Stimulated activated CD4-positive, alpha-beta T cell treated with anti-CD3 and anti-CD28 coated beads, Interleukin-12 subunit alpha, Interleukin-12 subunit beta, amount 100 ng/mL, for 4 hours (primary cell): Measurements from ENCODE around the gene CDK9.

Source experiments
- DNase-seq: peaks from one replicate; pipeline ENCODE4 v3.0.0-alpha.2; 2020

Gene CDK9

DNA sequence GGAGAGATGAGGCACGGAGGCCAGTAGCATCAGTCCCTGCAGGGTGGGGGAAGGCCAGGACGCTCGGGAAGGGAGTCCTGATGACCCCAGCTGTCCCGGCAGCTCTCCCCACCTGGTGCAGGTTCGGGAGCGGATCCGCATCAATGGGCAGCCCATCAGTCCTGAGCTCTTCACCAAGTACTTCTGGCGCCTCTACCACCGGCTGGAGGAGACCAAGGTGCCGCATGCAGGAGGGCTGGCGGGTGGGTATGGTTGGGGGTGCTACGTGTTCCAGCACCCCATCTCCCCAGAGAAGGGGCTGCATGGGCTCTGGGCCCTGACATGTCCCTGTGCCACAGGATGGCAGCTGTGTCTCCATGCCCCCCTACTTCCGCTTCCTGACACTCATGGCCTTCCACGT, 21.0 kb downstream of the CDK9 start:
- no peak for DNase-seq

DNA sequence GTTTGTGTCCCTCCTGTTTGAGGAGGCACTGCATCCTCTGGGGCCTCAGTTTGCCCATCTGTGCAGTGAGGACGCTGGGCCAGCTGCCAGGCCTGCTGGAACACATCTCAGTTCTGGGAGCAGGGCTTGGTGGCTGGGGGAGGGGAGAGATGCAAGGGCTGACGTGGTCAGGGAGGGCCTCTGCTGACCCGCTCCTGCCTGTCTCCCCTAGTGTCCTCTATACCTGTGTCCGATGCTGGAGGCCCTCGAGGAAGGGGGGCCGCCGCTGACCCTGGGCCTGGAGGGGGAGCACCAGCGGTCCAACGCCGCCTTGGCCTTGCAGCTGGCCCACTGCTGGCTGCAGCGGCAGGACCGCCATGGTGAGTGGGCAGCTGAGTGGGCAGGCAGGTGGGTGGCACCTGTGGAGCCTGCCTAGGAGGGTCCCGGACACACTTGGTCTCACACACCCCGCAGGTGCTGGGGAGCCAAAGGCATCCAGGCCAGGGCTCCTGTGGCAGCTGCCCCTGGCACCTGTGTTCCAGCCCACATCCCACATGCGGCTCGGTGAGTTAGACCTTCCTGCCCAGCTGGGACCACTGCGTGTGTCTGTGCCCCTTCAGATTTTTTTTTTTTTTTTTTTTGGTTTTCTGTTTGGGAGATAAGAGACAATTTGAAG, 22.6 kb downstream of the CDK9 start:
- no peak for DNase-seq

DNA sequence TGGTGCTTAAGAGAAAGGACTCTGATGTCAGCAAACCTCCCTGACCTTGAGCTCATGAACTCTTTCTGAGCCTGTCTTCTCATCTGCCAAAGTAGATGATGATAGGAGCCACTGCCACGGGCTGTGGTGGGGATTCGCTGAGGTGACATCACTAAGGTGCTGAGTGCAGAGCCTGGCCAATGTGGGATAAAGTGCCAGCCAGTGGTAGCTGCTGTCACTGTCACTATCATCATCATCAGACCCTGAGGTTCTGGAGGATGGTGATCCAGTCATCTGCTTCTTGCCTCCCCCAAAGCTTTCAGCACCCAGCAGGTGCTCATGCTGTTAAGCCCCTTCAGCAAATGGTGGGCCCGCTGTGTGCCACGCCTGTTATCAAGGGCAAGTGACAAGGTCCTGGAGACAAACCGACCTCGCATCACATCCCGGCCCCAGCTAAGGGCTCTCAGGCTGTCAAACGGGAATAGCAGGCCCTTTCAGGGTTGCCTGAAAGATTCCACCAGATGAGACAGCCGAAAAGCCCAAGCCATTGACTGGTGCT, 23.2 kb downstream of the CDK9 start:
- DNase-seq = no peak

DNA sequence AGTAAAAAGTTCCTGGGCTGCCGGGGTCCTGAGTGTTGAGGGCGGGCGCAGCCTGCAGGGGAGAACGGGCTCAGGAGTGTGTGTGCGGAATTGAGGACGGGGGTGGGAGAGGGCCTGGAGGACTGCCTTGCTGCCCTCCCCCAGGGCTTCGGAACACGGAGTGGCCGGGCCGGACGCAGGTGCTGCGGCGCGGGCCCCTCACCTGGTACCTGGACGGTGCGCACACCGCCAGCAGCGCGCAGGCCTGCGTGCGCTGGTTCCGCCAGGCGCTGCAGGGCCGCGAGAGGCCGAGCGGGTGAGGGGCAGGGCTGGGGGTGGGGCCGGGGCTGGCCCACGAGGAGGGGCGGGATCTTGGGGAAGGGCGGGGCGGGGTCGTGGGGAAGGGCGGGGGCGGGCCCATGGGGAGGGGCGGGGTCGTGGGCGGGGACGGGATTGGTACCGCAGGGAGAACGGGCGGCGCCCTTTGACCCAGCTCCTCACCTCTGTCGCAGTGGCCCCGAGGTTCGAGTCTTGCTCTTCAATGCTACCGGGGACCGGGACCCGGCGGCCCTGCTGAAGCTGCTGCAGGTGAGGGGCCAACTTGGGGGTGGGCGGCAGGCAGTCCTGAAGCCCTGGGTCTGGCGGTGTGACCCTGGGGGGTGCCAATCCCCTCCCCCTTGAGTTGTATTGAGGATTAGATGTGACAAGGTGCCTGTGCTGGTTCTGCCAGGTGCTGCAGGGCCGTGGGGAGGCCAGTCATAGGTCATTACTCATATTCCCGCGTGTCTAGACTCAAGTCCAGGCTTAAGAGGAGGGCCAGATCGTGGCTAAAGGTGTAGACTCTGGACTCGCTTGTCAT, 23.9 kb downstream of the CDK9 start:
- DNase-seq = no peak

DNA sequence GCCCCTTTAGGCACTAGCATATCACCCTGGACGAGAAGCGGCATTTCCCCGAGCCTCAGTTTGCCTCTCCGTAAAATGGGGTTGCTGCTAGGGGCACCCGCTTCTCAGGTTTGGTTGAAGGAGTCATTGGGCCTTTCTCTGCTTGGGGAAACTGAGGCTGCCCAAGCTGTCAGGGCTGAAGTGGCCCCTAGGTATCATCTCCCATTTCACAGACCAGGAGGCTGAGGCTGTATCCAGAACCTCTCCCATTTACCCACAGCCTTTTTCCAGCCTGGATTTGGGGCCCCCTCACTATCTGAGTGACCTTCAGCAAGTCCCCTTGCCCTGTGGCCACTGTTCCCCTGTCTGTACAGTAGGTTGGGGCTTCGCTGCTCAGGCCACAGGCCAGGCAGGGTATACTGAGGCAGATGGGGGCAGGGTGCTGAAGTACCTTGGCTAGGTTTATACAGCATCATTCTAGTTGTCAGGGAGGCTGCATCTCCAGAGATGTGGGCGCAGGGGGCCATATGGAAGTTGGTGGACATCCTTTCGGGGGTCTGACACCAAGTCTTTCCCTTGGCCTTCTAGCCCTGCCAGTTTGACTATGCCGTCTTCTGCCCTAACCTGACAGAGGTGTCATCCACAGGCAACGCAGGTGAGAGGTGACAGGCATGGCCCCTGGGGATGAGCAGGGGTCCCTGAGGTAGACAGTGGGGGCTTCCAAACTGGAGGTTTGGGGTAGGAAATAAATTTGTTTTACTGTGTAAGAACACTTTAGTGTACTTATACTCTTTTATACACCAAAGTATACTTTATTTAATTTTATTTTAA, 24.7 kb downstream of the CDK9 start:
- no peak for DNase-seq

DNA sequence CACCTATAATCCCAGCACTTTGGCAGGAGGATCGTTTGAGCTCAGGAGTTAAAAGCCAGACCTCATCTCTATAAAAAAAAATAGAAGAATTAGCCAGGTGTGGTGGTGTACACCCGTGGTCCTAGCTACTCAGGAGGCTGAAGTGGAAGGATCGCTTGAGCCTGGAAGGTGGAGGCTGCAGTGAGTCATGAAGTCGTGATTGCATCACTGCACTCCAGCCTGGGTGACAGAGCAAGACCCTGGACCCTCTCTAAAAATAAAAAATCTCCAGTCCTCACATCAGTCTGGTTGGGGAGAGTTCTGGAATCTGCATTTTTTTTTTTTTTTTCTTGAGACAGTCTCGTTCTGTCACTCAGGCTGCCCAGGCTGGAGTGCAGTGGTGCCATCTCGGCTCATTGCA, 26.2 kb downstream of the CDK9 start:
- no peak for DNase-seq

DNA sequence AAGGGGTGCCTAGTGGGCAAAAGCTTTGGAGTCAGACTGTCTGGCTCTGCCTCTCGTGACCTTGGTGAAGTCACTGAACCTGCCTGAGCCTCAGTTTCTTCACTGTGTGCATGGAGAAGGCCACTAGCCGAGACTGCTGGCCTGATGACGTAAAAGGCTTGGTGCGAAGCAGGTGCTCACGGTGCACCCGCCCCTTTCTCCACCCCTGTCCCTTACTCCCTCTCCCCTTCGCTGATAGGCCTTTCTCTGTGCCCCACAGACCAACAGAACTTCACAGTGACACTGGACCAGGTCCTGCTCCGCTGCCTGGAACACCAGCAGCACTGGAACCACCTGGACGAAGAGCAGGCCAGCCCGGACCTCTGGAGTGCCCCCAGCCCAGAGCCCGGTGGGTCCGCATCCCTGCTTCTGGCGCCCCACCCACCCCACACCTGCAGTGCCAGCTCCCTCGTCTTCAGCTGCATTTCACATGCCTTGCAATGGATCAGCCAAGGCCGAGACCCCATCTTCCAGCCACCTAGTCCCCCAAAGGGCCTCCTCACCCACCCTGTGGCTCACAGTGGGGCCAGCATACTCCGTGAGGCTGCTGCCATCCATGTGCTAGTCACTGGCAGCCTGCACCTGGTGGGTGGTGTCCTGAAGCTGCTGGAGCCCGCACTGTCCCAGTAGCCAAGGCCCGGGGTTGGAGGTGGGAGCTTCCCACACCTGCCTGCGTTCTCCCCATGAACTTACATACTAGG, 27.3 kb downstream of the CDK9 start:
- no peak for DNase-seq

DNA sequence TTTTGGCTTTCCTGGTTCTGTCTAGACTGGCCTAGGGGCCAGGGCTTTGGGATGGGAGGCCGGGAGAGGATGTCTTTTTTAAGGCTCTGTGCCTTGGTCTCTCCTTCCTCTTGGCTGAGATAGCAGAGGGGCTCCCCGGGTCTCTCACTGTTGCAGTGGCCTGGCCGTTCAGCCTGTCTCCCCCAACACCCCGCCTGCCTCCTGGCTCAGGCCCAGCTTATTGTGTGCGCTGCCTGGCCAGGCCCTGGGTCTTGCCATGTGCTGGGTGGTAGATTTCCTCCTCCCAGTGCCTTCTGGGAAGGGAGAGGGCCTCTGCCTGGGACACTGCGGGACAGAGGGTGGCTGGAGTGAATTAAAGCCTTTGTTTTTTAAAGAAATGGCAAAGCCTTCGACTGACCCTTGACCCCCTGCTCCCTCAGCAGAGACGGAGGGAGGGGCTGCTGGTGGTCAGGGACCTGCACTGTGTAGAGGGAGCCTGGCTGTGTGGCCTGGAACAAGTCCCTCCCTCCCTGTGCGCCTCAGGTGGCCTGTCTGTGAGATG, 27.9 kb downstream of the CDK9 start:
- DNase-seq = no peak

DNA sequence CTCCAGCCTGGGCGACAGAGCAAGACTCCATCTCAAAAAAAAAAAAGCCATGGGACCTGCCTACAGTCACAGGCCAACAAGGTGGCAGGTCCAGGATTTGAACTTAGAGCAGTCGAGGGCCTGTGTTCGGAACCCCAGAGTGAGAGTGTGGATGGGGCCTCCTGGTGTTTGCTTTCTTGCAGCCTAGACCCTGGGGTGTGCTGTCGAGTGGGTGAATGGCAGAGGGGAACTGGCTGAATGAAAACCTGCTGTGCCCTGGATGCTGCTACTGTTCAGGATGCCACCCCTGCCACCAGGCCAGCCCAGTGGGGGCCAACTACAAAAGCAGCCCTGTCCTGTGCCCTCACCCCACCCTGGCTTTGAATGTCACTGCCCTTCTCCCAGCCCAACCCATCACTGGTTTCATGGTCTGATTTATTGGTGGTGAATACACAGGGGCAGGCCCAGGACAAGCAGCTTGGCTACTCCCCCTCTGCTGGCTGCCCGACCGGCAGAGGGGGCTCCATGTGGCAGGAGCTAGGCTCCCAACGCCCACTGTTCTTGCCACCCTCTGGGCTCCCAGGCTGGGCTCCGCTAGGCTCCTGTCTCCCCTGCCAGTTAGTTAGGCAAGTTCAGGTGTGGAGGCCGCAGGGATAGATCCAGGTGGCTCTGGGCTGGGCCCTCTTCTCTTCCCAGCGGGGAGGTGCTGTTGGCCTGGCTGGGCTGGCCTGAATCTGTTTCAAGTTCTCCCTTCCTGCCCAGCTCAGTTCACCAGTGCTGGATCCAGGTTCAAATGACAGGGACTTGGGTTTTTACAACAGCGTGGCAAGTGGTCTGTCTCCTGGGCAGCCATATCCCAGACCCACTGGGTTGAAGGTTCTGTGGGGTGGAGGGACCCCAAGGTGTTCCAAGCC, 29.0 kb downstream of the CDK9 start:
- DNase-seq = no peak

DNA sequence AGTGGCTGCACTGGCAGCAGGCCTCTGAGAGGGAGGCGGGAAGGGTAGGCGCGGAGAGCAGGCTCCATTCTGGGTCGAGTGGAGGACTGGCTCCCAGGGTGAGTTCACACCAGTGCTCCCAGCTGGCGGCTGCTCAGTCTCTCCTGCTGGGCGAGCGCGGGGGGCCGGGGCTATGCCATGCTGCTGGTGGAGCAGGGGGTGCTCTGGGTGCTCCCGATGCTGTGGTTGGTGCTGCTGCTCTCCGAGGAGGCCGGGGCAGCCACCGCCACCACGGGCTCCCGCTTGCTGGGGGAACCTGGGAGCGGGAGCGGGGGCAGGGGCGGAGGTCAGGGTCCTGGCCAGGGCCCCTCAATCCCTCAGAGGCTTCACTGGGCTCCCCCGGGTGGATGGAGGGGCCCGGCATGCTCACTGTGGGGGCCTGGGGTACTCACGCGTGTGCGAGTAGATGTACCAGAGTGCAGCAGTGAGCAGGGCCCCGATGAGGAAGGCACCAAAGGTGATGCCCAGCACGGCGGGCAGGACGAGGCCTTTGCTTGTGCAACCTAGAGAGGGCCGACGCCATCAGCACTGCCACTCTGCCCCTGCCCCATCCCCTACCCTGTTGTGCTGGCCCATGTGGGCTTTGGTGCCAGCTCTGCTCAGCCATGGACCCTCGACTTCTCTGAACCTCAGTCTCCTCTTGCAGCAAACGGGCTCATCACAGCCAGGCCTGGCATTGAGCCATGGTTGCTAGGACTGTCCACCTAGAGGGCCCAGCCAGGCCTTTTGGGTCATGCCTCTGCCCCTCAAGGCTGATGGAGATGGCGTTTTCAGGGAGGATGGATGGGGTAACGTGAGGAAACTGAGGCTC, 29.9 kb downstream of the CDK9 start:
- DNase-seq = no peak

DNA sequence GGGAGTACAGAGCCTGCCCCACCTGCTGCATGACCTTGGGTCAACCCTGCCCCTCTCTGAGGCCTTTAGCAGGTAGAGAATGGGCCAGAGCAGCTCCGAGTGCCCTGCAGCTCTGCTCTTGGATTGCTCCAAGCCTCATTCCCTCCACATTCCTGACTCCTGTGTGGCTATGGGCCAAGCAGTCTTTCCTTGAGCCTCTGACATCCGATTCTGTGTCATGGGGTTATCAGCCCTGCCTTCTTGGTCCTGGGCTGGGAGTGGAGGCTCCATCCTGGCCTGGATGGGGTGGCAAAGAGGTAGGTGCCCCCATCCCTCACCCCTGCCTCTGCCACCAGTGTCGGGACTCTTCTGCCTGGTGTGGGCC, 30.5 kb downstream of the CDK9 start:
- no peak for DNase-seq

DNA sequence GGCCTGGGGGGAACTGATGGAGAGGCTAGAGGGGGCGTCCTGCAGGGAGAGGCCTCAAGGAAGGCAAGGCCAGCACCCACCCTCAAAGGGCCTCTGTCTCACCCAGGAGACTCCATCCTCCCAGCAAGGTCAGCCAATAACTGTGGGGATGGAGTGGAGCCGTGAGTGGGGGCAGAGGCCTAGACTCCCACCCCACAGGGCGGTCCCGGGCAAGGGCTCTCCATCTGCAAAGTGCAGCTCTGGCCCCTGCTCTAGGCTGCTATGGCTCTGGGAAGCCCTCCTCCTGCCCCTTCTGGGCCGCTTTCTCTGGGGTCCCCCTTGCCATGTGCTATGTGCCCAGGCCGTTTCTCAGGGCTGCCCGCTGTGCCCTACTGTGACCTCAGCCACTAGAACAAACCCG, 30.9 kb downstream of the CDK9 start:
- no peak for DNase-seq

DNA sequence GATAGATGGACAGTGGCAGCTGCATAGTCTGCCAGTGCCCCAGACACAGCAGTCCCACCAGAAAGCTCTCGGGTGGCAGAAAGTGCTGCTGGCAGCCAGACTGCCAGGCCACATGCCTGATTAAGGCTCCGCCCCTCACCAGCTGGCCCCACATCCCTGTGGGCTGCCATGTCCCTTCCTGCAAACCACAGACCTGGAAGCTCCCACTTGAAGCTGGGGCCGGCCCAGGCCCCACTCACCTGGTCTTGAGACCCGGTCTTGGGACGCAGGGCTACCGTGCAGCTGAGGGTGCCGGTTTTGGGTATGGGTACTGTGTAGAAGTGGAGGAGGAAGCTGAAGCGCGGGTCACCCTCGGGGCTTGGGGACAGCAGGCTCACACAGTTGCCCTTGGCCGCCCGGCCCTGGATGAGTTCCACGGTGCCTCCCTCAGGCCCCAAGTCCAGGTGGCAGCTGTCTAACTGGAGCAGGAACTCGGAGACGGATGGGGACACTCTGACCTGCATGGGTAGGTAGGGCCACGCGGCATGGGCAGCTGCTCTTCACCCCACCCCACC, 32.1 kb downstream of the CDK9 start:
- DNase-seq = no peak

DNA sequence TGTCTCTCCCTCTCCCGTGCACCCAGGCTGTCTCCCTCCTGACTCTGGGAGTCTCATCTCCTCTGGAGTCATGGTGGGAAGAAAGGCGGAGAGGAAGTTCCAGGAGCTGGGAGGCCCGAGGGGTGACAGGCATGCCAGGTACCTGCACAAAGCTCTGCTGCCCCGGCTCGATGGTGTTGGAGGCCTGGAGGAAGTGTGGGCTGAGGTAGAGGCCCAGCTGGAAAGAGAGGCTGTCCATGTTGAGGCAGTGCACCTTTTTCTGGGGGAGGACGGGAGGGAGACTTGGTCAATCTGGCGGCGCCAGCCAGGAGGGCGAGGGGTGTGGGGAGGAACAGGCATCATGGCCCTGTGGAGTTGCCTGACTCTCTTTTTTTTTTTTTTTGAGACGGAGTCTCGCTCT, 32.7 kb downstream of the CDK9 start:
- no peak for DNase-seq

DNA sequence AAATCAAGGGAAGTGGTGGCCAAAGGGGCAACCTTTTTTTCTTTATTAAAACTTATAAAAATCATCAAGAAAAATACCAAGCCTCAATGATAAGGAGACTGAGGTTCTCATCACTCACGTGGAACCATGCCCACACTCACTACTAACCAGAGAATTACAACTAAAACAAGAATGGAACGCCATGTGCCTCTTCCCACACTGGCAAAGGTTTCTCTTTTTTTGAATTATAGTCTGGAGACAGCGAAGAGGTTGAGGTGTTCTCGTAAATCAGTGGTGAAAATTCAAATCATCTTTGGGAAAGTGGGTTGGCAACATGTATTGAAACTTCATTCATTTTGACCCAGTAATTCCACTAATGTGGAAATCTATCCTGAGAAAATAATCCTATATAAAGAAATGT, 36.3 kb downstream of the CDK9 start:
- no peak for DNase-seq

DNA sequence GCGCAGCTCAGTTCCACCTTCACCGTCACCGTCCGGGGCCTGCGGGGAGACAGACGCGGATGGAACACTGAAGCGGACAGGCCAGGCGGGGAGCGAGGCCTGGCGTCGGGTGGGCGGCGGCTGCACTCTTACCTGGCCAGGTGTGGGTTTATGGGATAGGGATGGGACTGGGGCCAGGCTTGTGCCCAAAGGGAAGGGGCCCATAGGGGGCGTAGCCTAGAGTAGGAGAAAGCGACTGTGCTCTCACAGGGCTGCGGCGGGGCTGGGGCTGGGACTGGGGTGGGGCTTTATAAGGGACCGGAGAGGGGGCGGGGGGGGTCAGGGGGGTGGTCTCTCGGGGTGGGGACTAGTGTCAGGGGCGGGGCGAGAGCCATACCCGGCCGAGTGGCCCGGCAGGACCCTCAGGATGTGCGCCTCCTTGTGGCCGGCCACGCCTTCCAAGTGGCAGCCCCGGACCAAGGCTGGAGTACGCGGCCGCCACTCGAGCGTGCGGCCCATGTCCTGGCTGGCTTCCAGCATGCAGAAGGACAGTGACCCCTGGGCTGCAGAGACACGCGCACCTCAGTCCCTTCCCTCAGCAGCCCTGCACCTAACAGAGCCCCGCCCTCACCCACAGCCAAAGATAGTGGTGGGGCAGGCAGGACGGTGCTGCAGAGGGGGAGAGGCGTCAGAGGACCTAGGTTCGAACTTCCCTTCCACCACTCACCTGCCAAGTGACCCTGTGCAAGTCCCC, 39.7 kb downstream of the CDK9 start:
- no peak for DNase-seq

DNA sequence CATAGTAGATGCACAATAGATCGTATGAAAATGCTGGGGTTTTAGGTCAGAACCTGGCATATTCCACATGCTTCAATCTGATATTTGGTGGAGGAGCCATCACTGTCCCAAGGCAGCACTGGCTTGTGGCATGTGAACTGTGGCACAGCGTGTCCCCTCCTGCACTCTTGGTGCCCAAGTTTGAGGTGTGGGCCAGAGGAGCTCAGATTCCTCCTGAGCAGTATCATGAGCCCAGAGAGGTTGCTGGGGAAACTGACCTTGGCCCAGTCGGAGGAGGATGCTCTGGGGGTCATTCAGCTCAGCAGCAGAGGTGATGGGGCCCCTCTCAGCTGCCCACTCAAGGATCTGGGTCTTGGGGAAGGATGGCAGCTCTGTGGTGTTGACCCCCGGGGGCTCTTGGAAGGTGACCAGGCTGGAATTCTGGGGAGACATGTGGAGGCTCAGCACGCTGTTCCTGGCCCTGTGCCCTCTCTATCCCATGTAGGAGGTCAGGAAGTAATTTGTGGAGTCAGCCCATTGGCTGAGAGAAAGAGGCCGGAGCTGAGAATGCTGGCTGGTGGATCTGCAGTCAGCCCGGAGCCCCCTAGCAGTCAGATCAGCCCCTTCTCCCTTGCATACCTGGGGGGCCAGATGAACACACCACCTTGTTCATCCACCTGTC, 40.5 kb downstream of the CDK9 start:
- no peak for DNase-seq

DNA sequence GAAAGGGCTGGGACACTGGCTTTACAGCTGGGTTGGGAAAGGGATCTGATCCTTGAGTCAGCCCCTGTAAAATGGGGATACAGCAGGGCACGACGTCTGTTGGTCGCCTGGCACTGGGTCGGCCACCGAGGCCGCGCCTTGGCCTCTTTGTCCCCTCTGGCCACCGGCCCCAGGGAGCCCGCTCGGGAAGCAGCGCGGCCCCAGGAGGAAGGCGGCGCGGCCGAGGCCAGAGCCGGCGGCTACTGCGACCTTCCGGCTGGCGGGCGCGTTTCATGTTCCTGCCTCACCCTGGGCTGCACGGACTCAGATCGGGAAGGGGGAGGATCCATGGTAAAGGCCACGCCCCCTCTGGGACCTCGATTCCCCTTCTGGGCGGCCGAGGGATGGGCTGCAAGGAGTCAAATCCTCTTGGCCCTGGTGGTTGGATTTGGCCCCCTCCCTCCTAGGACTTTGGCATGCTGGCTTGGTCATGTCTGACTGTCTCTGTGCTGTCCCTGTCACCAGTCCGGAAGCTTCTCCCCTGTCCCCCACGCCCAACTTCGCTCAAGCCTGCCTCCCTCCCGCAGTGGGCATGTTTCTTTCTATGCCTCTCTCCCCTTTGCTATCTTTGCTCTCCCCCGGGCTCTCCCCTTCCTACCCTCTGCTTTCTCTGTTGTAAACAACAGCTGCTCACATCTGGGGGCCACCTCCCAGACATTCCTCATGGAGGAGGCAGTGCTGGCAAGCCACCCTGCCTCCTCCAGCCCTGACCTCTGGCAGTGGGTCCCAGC, 42.6 kb downstream of the CDK9 start:
- DNase-seq = no peak
